Stimulated activated CD4-positive, alpha-beta T cell treated with anti-CD3 and anti-CD28 coated beads, Interleukin-2, amount 100 ng/mL, for 4 hours (primary cell): ENCODE results near the gene LGALS13.

Source experiments
- DNase-seq: peaks from one replicate; pipeline ENCODE4 v3.0.0-alpha.2; 2020; ENCODE audit warnings: low read depth

LGALS13 gene, protein sequence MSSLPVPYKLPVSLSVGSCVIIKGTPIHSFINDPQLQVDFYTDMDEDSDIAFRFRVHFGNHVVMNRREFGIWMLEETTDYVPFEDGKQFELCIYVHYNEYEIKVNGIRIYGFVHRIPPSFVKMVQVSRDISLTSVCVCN

DNA sequence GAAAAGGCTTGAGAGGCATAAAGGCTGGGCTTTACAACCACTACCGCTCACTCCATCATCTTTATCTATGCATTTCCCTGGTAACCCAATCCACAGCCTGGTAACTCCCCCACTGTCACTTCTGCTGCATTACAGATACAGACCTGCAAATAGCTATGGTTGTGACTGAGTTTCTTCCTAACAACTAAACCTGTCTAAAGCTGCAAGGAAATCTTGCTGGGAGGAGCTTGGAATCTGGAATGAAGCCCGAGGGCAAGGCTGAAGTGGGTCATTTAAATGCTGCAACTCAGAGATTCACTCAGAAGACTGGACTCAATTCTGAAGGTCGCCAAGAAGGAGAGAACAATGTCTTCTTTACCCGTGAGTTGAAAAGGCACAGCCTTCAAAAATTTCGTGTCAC is at the start of gene LGALS13:
Gene LGALS13, plus strand, starts transcription at position 301 of the 400 bp plus-strand sequence. Its CDS starts 45 bp downstream, at position 346.
- no peak for DNase-seq

DNA sequence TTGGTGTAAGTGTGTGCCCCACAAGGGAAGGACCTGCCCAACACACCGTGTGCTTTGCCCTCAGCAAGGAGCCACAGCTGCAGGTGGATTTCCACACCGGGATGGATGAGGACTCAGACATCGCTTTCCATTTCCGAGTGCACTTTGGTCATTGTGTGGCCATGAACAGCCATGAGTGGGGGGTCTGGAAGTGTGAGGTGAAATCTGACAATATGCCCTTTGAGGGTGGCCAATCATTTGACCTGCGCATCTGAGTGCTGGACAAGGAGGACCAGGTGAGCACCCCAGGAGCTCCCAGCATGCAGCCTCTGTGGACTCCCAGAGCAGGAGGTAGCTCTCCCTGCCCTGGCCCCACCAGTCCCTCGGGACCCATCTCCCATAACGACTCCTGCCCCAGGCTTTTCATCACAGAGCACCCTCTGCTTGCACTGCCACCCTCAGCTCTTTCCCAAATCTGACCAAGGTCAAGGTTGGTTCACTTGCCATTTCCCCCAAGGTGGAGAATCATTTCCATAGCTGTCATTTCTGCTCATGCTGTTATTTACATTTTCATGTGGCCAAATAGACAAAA is 49.2 kb upstream of the LGALS13 start:
- no peak for DNase-seq

DNA sequence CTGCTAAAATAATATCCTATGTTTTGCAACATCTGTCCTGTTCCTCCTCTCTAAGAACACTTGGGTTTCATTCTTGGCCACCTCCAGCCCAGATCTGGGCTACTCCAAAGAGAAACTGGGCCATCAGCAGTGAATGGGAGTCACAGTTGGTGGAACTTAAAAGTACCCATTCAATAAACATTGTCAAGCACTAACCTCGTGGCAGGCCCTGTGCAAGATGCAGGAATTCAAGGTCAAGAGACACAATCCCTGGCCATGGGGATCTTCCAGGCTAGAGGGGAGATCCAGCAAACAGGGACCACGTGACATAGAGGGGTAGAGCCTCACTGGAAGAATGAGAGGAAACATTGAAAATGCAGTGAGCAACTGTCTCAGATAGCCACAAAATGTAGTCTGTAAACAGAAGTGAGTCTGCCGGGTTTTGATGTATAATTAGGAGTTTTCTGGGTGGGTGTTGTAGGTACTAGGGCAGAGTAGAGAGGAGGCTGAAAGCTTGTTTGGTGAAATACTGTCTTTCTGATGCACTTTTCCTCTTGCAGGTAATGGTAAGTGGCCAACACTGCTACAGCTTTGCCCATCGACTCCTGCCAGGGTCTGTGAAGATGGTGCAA is 47.5 kb upstream of the LGALS13 start:
- DNase-seq, result no peak

DNA sequence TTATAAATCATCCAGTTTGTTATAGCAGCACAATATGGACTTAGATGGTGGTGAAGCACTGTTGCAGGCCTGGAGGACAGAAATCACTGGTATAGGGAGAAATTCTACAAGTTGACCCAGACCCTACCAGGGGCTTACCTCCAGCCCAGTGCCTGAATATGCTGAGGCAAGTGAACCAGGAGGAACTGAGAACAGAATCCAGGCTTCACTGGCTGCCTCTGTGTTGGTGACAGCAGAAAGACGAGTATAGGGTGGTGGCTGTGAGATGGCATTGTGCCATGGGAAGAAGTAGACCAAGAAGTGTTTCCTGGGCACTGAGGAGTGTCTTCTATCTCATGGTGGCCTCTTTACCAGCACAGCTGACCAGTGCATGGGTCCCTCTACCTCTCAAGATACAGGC is 46.4 kb upstream of the LGALS13 start:
- no peak for DNase-seq

DNA sequence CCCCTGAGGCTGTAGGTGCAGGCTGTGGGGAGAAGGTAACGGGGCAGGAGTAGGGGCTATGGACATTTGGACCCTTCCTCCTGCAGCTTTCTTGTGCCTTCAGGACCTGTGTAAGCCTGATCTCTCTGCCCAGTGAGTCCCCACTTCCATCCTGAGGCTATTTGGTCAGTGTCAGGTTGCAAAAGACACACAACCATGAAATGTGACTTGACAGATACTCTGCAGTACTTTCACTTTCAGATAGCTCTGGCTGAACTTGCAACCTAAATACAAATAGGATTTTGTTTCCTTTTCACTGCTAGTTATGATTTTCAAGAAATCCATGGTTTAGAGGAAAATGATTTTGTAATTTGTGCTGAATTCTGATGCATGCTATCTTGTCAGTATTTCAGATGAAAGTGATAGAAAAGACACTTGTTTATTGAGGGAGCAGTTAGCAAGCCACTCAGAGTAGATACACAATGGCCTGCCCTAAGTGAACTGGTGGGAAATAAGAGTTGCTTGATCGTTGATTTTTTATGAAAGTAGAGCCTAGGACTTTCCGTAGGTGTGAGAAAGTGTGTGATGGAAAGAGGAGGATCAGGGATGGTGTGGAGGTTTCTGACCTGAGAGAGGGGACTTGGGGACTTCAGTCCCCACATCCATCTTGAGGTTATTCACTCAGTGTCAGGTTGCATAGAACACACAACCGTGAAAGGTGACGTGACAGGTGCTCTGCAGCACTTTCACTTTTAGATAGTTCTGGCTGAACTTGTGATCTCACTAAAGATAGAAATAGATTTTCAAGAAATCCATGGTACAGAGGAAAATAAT is 44.3 kb upstream of the LGALS13 start:
- DNase-seq, result peak; percentile 35

DNA sequence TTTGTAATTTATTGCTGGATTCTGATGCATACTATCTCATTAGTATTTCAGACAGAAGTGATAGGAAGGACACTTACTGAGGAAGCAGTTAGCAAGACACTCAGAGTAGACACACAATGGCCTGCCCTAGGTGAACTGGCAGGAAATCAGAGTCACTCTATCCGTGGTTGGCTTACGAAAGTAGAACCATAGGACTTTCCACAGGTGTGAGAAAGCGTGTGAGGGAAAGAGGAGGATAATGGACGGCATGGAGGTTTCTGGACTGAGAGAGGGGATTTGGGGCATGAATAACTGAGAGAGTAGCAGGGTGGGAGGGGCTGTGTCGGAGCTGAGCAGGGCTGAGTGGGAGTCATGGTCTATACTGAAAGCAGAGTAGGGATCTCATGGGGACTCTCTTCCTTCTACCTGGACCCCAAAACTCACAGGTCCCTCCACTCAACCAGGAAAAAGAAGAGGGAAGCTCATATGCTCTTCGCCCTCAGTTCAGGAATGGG is 43.7 kb upstream of the LGALS13 start:
- DNase-seq, result peak; percentile 14

DNA sequence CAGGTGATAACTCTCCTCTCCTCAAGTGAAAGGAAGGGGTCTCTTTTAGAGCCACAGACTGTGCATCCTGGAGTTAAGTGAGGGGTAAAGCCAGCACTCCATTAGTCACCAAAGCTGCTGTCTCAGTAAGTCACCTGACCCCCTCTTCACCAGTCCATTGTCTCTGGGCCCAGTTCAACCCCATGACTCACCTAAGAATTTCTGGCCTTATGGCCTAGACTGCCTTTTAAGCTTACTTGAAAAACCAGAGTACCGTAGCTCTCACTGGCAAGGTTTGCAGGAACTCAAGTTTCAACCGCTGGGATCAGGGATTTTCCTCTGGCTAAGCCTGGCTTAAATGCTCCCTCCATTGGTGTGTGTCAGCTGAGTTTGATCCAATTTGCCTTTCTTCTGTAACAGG is 38.9 kb upstream of the LGALS13 start:
- no peak for DNase-seq

DNA sequence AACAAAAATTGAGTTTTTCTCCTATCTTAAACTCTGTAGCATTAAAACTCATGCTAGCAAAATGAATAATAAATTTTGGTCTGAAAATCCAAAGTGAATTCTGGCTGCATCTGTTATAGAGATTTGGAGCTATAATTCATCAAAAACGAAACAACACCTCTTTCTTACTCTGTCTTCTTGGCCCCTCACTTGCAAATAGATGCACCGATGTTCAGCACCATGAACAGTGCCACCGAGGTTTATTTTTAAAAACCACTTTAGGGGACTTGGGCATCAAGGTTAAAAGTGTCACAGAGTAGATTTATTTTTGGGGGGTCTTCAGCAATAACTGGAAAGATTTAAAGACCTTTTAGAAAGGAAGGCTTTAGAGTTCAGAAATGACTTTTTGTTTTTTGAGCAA is 36.3 kb upstream of the LGALS13 start:
- no peak for DNase-seq

DNA sequence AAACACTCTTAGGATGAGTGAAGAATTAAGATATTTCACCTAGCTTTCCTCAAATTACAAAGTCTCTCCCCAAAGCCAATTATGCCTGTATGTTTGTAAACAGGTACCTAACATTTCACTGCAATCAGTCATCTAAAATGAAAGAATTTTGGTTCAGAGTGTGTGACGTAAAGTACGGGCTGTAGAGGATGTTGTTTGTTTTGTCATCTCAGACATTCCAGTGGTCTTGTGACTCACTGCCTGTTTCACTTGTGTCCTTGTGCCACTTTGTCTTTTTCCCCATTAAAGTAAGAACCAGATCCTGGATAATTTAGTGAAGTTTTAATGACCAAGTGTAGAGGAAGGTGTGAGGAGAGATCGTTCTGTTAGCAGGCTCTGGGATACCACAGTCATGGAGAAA is 33.7 kb upstream of the LGALS13 start:
- DNase-seq, result no peak

DNA sequence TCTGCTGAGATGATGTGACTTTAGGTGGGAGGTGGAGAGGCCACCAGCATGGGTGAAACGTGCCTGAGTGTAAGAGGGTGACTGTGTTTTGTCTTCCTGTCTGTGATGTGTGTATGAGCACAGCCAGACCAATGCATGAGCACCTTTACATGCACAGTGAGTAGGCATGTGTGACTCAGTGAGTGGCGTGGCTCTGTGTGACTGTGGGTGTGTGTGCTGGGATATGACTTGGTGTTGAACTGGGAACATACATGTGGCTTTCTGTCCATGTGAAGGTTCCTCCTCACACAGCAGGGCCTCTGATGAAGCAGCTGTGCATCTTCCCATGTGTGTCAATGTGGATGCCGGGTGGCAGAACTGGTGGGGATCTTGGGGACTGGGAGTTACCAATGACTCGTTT is 19.9 kb upstream of the LGALS13 start:
- no peak for DNase-seq

DNA sequence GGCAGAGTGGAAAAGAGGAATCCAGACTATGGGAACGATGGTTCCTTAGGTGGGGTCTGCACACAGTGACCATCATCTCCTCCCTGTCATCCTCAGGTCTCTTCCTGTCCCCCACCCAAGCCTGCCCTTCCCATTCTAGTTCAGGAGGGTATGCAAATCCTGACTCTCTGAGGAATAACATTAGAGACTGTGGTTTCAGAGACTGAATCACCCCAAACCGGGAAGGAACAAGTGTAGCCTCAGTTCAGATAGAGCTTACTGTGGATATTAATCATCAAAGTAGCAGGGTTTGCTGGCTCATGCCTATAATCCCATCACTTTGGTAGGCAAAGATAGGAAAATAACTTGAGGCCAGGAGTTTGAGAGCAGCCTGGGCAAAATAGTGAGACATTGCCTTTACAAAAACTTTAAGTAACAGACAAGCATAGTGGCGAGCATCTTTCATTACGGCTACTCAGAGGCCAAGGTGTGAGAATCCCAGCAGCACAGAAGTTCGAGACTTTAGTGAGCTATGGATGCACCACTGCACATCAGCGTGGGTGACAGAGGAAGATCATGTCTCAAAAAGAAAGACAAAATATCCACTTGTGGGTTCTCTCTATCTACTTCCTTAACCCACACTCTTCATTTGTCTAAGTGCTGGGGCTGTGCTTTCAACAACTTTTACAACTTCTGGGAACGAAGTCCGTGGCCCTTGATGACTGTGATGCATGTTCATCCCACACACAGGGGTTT is 19.3 kb upstream of the LGALS13 start:
- no peak for DNase-seq

DNA sequence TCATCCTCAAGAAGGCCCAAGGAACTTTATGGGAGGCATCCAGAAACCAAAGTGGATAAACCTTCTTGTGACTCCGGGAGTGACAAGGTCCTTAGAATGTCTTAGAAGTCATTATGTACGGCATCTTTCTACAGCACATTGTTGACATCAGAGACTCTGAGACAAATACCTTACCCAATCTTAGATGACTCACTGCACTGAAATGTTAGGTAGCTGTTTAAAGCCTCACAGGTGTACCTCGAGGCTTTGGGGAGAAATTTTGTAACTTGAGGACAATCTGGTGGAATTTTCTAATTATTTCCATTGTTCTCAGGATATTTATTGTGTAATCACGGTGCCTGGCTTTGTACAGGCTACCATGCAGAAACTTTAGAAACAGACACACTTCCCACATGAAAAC is 14.8 kb upstream of the LGALS13 start:
- no peak for DNase-seq

DNA sequence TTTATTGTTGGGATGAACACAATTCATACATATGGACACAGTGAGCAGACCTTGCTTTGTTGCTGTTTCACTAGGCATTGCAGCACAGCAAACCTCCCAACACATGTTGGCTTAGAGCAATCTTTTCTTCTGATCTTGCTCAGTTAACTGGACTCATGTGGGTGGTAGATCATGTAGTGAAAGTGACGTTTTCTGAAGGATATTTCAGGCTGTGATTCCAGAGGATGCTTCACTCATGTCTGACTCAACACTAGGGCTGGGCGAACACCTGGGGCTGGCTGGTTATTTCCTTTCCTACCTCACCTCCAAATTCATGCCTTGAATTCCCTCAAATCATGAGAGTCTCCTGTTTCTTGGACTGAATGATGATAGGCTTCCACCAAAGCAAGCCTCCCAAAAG is 14.3 kb upstream of the LGALS13 start:
- DNase-seq, result no peak

DNA sequence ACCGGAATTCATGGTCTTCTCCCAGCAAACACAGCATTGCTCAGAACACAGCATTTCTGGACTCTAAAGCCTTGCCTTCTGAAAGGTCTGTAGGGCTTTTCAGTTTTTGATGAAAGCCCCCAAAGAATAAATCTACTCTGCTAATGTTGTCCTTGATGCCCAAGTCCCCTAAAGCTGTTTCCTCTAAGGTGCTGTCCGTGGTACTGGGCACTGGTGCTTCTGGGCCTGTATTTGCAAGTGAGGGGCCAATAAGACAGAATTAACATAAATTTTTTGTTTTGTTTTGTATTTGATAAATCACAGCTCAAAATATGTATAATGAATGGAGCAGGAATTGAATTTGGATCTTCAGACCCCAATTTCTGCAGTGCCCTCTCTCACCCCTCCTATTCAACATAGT is 12.1 kb upstream of the LGALS13 start:
- DNase-seq, result no peak

DNA sequence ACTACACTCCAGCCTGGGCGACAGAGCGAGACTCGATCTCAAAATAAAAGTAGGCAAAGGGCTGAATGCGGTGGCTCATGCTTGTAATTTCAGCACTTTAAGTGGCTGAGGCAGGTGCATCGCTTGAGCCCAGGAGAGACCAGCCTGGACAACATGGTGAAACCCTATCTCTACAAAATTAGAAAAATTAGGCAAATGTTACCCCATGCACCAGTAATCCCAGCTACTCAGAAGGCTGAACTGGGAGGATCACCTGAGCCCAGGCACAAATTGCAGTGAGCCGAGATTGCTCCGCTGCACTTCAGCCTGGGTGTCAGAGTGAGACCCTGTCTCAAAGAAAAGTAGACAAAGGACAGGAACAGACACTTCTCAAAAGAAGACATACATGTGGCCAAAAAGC is 9.9 kb upstream of the LGALS13 start:
- no peak for DNase-seq

DNA sequence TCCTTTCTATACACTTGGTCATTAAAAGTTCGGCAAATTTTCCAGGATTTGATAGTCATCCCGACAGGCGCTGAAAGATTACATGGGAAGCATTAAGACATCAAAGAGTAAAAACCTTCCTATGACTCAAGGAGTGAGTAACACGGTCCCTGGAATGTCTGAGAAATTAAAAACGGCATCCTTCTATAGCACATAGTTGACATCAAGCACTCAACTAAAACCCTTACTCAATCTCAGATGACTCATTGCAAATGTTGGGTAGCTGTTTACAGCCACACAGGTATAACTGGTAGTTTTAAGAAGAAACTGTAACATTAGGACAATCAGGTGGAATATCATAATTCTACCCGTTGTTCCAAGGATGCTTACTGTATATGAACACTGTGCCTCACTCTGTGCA is 6.4 kb upstream of the LGALS13 start:
- no peak for DNase-seq

DNA sequence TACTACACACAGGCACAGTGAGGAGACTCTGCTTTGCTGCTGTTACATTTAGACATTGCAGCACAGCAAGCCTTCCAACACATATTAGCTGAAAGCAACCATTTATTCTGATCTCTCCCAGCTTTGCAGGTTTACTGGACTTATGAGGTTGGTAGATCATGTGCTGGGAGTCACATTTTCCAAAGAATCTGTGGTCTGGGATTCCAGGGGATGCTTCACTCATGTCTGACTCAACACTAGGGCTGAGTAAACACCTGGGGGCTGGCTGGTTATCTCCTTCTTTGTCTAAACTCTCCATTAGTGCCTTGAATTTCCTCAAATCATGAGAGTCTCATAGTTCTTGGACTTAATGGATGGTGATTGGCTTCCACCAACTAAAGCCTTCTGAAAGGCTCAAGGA is 5.4 kb upstream of the LGALS13 start:
- no peak for DNase-seq

DNA sequence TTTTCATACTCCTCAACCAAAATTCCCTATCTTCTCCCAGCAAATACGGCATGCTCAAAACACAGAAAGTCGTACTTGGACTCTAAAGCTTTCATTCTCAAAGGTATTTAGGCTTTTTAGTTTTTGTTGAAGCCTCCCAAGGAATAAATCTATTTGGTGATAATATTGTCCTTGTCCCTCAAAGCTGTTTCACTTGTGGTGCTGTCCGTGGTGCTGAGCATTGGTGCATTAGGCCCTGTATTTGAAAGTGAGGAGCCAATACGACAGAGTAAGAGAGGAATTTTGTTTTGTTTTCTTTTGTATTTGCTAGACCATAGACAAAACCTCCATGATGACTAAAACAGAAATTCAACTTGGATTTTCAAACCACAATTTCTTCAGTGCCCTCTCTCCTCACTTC is 3.2 kb upstream of the LGALS13 start:
- DNase-seq, result no peak

DNA sequence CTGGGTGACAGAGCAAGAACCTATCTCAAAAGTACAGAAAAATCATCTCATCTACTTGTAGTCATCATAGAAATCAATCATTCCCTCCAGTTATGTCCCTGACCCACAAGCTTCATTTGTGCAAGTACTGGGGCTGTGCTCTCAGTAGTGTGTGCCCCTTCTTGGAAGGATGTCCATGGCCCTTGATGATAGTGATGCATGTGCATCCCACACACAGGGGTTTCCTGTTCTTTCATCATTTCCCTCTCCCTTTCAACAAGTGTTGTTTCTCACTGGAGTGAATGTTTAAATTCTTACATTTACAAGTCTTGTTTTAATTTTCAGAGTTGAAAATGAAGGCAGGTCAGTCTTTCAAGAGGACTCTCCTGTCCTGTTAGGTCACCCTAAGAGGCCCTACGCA is 1.5 kb downstream of the LGALS13 start:
- no peak for DNase-seq

DNA sequence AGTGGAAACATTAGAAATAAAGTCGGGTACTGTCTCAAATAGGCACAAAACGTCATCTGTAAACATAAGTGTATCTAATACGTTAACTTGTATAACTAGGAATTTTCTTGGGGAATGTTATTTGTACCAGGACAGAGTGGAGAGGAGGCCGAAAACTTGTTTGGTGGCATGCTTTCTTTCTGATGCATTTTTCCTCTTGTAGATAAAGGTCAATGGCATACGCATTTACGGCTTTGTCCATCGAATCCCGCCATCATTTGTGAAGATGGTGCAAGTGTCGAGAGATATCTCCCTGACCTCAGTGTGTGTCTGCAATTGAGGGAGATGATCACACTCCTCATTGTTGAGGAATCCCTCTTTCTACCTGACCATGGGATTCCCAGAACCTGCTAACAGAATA is 4.7 kb downstream of the LGALS13 start:
- DNase-seq, result no peak

DNA sequence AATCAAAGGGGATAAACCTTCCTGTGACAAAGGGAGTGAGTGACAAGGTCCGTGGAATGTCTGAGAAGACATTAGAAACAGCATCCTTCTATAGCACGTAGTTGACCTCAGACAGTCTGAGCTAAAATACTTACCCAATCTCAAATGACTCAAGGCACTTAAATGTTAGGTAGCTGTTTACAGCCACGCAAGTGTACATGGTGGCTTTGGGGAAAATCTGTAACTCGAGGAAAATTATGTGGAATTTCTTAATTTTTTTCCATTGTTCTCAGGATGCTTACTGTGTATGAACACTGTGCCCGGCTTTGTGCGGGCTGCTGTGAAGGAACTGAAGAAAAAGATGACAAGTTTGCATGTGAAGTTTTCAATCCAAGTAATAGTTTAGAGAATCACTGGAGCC is 5.2 kb downstream of the LGALS13 start:
- no peak for DNase-seq

DNA sequence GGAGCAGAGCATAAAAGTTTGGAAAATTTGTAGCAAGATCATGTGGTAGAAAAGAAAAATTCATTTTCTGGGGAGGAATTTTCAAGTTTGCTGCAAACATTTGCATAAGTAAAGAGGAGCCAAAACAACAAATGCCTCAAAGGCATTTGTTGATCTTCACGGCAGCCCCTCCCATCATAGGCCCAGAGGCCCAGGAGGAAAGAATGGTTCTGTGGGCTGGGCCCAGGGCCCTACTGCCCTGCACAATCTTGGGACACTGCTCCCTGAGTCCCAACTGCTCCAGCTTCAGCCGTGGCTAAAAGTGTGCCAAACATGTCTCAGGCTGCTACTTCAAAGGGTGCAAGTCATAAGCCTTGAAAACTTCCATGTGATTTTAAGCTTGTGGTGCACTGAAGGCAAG is 11.3 kb downstream of the LGALS13 start:
- DNase-seq, result no peak
